HEK293 (cell line): Measurements from ENCODE around the gene ZNF33B.

Experiments
- CTCF ChIP-seq: fragments of 450-650 bp; formaldehyde crosslinking; IDR thresholded peaks from 2 replicates; pipeline ENCODE4 v1.5.1; 2016; ENCODE audit warnings: missing biosample characterization, missing genetic modification characterization
- HOXA7 ChIP-seq: sonication (generic); formaldehyde crosslinking; IDR thresholded peaks from 2 replicates; pipeline ENCODE4 v1.8.1; 2022; ENCODE audit warnings: missing genetic modification reagents, borderline replicate concordance
- ZNF140 ChIP-seq: fragments of 450-650 bp; formaldehyde crosslinking; IDR thresholded peaks from 2 replicates; pipeline ENCODE4 v1.5.1; 2016; ENCODE audit warnings: missing biosample characterization, missing genetic modification characterization
- ZNF335 ChIP-seq: fragments of 450-650 bp; formaldehyde crosslinking; conservative IDR thresholded peaks from 2 replicates; pipeline ENCODE4 v1.5.1; 2016; ENCODE audit warnings: missing biosample characterization, missing genetic modification characterization
- ZNF394 ChIP-seq: fragments of 450-650 bp; formaldehyde crosslinking; IDR thresholded peaks from 2 replicates; pipeline ENCODE4 v1.5.1; 2016; ENCODE audit warnings: missing biosample characterization, missing genetic modification characterization, mild to moderate bottlenecking, moderate library complexity, borderline replicate concordance
- ZNF76 ChIP-seq: fragments of 450-650 bp; formaldehyde crosslinking; IDR thresholded peaks from 2 replicates; pipeline ENCODE4; 2016; ENCODE audit warnings: low read depth, missing biosample characterization, missing genetic modification characterization, borderline replicate concordance

GRCh38 chr10:42638821-42639270 is 476 bp upstream of the ZNF33B start:
- TF ChIP-seq ZNF140 (tag by site-specific recombination) (no peak), ZNF76 (tag by site-specific recombination) (no peak), ZNF394 (tag by site-specific recombination) (no peak), CTCF (tag by site-specific recombination) (no peak), HOXA7 (CRISPR knock-in tag) (no peak), ZNF335 (no peak; the same call in 1 of the 2 replicates)
